Keratinocyte (primary cell): ENCODE measurements around the gene TMPRSS11E. TPM values are rescaled to one million over a fixed set of nuclear protein-coding genes. Genes with fewer than 3 reads are reported as not detected.

Experiments
- DNase-seq: peaks from one replicate; pipeline ENCODE4 v3.0.0-alpha.2; 2011; ENCODE audit warnings: low read depth, missing footprints, low spot score
- FAIRE-seq: peaks from 2 replicates; lab custom pipeline; 2011; peaks lifted over from hg19 to GRCh38; lab: Jason Lieb, UNC
- H2AFZ ChIP-seq: 2 replicates; pipeline ENCODE4 v1.6.0; 2012; ENCODE audit warnings: low read length, control low read depth, inconsistent platforms; ENCODE audit not compliant: control insufficient read depth
- H3K27ac ChIP-seq: 2 replicates; pipeline ENCODE4 v1.5.1; 2011; ENCODE audit warnings: low read length; ENCODE audit not compliant: control insufficient read depth, insufficient read depth
- H3K27me3 ChIP-seq: 3 replicates; pipeline ENCODE4 v1.6.0; 2011; ENCODE audit warnings: low read length; ENCODE audit not compliant: control insufficient read depth, insufficient read depth; ENCODE audit errors: extremely low read depth
- H3K36me3 ChIP-seq, 2 experiments: 2 replicates in 1 of 2; 3 replicates in 1 of 2; pipeline ENCODE4 v1.5.1; 2011; ENCODE audit warnings: low read length in 2 of 2, mild to moderate bottlenecking in 1 of 2; ENCODE audit not compliant: control insufficient read depth in 2 of 2, insufficient read depth in 2 of 2; ENCODE audit errors: extremely low read depth in 1 of 2
- H3K4me1 ChIP-seq: 3 replicates; pipeline ENCODE4 v1.5.1; 2011; ENCODE audit warnings: low read length; ENCODE audit not compliant: control insufficient read depth, insufficient read depth; ENCODE audit errors: extremely low read depth
- H3K4me2 ChIP-seq: 3 replicates; pipeline ENCODE4 v1.6.0; 2011; ENCODE audit warnings: low read depth, low read length; ENCODE audit not compliant: control insufficient read depth, insufficient read depth; ENCODE audit errors: extremely low read depth
- H3K4me3 ChIP-seq, 3 experiments: fragments of 200-600 bp in 1 of 3; sonication (generic) in 1 of 3; 2 replicates in 2 of 3; 3 replicates in 1 of 3; pipeline ENCODE4 v1.5.1; 2011 to 2016; ENCODE audit warnings: low read length in 3 of 3, mild to moderate bottlenecking in 3 of 3, control low read depth in 2 of 3, inconsistent platforms in 1 of 3, low read depth in 1 of 3, mixed read lengths in 1 of 3, mixed run types in 1 of 3, moderate library complexity in 1 of 3; ENCODE audit not compliant: control insufficient read depth in 2 of 3, insufficient read depth in 2 of 3; ENCODE audit errors: extremely low read depth in 1 of 3
- H3K79me2 ChIP-seq: 2 replicates; pipeline ENCODE4 v1.6.0; 2012; ENCODE audit warnings: low read length; ENCODE audit not compliant: control insufficient read depth, insufficient read depth
- H3K9ac ChIP-seq: 3 replicates; pipeline ENCODE4 v1.6.0; 2011; ENCODE audit warnings: low read length; ENCODE audit not compliant: control insufficient read depth, insufficient read depth; ENCODE audit errors: extremely low read depth
- H3K9me1 ChIP-seq: 3 replicates; pipeline ENCODE4 v1.6.0; 2011; ENCODE audit warnings: low read length; ENCODE audit not compliant: control insufficient read depth, insufficient read depth; ENCODE audit errors: extremely low read depth
- H3K9me3 ChIP-seq: 2 replicates; pipeline ENCODE4 v1.5.1; 2012; ENCODE audit warnings: low read depth, low read length; ENCODE audit not compliant: control insufficient read depth
- H4K20me1 ChIP-seq: 3 replicates; pipeline ENCODE4 v1.6.0; 2011; ENCODE audit warnings: low read length; ENCODE audit not compliant: control insufficient read depth, insufficient read depth; ENCODE audit errors: extremely low read depth
- EZH2 ChIP-seq: IDR thresholded peaks from one replicate; pipeline ENCODE4 v1.6.1; 2012; ENCODE audit warnings: inconsistent platforms, mild to moderate bottlenecking, low read length, moderate library complexity
- dilution Hi-C: fragments of 300-500 bp; cut with MboI; formaldehyde crosslinking; loops from one replicate; pipeline ENCODE4 v1.7.0; 2020; ENCODE audit warnings: low sequenced_read_pairs; ENCODE audit not compliant: extremely low pct_ligation_motif_present
- polyA plus RNA-seq, 5 experiments: library from polyadenylated mRNA; depleted of rRNA in 3 of 5; stranded (reverse) in 3 of 5; stranded (forward) in 1 of 5; unstranded in 1 of 5; fragments of >200 nt; gene quantifications; 1 replicate in 1 of 5; 2 replicates in 3 of 5; 3 replicates in 1 of 5; pipeline versions ENCODE4 v1.2.1 to v1.2.3, GENCODE V29; 2011 to 2012; ENCODE audit warnings: missing spikeins in 2 of 5, low read depth in 1 of 5, low replicate concordance in 1 of 5
- TF ChIP-seq, protein P1 (sequence below), 3 experiments: IDR thresholded peaks in 1 of 3; conservative IDR thresholded peaks in 1 of 3; optimal IDR thresholded peaks in 1 of 3; 2 replicates in 2 of 3; 3 replicates in 1 of 3; pipeline versions ENCODE3 to v1.5.1; 2011; ENCODE audit warnings: low read length in 3 of 3, mild to moderate bottlenecking in 3 of 3, moderate library complexity in 2 of 3, control low read depth in 1 of 3, inconsistent platforms in 1 of 3; ENCODE audit not compliant: insufficient read depth in 2 of 3; ENCODE audit errors: extremely low read depth in 1 of 3

TMPRSS11E gene
- polyA plus RNA-seq, 1 donor (not counting 4 experiments of a cell fraction or from before 2014, with no cell fraction given): 2.0 TPM

DNA sequence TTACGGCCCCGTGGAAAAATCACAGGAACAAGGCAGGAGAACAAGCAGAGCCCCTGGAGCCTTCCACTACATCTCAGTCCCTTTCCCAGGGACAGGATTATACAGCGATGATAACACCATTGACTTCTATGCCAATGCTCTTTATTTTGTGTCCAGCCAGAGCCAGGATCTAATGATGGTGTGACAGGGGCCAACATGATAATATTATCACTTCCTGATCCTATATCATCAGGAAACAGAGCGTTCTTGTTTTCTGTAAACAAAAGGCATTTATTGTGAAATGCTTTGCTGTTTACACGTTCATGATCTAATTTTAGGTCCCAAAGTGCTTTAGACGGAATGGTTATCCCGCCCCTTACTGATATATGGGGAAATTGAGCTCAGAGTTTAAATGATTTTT is 12.8 kb downstream of the TMPRSS11E start:
- Histone ChIP-seq H3K4me2 (no peak overlapping the region), H3K9me3 (no peaks in the 10 kb centered on the region), H3K4me1 (peaks cover 9% of the 10 kb centered on the region), H3K36me3 (no peaks in the 10 kb centered on the region), H3K27ac (no peak overlapping the region), H3K9ac (no peak overlapping the region), H3K27me3 (no peaks in the 10 kb centered on the region), H4K20me1 (no peaks in the 10 kb centered on the region), H3K9me1 (no peaks in the 10 kb centered on the region), H3K4me3 (no peak overlapping the region), H3K79me2 (no peaks in the 10 kb centered on the region), H2AFZ (no peak overlapping the region)
- FAIRE-seq: no peak
- TF ChIP-seq, protein P1, sequence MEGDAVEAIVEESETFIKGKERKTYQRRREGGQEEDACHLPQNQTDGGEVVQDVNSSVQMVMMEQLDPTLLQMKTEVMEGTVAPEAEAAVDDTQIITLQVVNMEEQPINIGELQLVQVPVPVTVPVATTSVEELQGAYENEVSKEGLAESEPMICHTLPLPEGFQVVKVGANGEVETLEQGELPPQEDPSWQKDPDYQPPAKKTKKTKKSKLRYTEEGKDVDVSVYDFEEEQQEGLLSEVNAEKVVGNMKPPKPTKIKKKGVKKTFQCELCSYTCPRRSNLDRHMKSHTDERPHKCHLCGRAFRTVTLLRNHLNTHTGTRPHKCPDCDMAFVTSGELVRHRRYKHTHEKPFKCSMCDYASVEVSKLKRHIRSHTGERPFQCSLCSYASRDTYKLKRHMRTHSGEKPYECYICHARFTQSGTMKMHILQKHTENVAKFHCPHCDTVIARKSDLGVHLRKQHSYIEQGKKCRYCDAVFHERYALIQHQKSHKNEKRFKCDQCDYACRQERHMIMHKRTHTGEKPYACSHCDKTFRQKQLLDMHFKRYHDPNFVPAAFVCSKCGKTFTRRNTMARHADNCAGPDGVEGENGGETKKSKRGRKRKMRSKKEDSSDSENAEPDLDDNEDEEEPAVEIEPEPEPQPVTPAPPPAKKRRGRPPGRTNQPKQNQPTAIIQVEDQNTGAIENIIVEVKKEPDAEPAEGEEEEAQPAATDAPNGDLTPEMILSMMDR (optimal IDR thresholded peaks at IDR 0.05 in 1 of 3, IDR thresholded peaks at IDR 0.05 in 1 of 3, conservative IDR thresholded peaks at IDR 0.05 in 1 of 3; ENCODE audit: extremely low read depth in 1 of 3, insufficient read depth in 2 of 3, low read length in 3 of 3): no peak
- no peak for TF ChIP-seq EZH2
- no peak for DNase-seq
- dilution Hi-C loops: no loop called here

DNA sequence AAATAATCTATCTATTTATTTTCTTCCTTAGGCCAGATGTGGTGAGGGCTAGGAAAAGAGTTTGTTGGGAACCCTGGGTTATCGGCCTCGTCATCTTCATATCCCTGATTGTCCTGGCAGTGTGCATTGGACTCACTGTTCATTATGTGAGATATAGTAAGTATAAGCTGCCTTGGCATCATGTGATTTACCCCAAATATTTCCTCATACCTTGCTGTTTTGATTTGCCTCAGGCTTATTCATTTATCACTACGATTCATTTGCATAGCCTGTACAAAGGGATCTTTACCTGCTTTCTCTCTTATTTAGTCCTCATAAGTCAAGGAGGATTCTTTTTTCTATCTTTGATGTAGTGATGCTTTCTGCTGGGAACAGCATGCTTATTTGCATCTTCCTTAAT is 14.5 kb downstream of the TMPRSS11E start:
- Histone ChIP-seq H3K4me2 (no peak overlapping the region), H3K9me1 (no peaks in the 10 kb centered on the region), H3K27ac (no peak overlapping the region), H4K20me1 (no peaks in the 10 kb centered on the region), H3K9me3 (no peaks in the 10 kb centered on the region), H3K4me3 (no peak overlapping the region), H3K79me2 (no peaks in the 10 kb centered on the region), H3K27me3 (no peaks in the 10 kb centered on the region), H3K4me1 (peaks cover 25% of the 10 kb centered on the region), H3K9ac (no peak overlapping the region), H2AFZ (no peak overlapping the region), H3K36me3 (no peaks in the 10 kb centered on the region)
- TF ChIP-seq EZH2: no peak
- TF ChIP-seq, protein P1 (optimal IDR thresholded peaks at IDR 0.05 in 1 of 3, IDR thresholded peaks at IDR 0.05 in 1 of 3, conservative IDR thresholded peaks at IDR 0.05 in 1 of 3; ENCODE audit: extremely low read depth in 1 of 3, insufficient read depth in 2 of 3, low read length in 3 of 3): no peak
- DNase-seq (no peak), FAIRE-seq (peak; percentile 52)
- dilution Hi-C loops: no loop called here
